T-helper 2 cell (primary cell): ENCODE data around the gene PCSK6.

Experiments used
- DNase-seq, 5 experiments: peaks; one replicate each; pipeline versions ENCODE4 v3.0.0 to v3.0.0-alpha.2; 2012 to 2022

PCSK6 gene

GRCh38 chr15:101522621-101523559, 33.4 kb upstream of the PCSK6 start:
- no peak for DNase-seq

DNA sequence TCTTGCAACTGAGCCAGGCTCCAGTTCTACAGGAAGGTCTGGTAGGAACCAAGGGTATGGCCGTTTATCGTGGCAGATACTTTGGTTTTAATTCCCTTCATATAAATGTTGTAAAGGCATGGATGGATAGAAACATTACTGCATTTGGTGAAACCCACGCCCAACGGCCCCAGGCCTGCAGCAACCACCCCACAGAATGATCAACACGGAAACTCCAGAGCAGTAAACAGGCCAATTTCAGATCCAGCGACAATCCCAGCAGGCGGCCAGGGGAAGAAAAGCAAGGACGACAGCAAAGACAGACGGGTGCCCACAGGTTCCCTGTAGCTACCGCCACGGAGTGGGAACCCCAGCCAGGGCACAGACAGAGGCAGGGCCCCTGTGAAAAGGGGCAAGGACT, 32.6 kb upstream of the PCSK6 start:
- DNase-seq = no peak

GRCh38 chr15:101521591-101521990, 32.1 kb upstream of the PCSK6 start:
- peak in 1 of 5 experiments; percentile 19 for DNase-seq

DNA sequence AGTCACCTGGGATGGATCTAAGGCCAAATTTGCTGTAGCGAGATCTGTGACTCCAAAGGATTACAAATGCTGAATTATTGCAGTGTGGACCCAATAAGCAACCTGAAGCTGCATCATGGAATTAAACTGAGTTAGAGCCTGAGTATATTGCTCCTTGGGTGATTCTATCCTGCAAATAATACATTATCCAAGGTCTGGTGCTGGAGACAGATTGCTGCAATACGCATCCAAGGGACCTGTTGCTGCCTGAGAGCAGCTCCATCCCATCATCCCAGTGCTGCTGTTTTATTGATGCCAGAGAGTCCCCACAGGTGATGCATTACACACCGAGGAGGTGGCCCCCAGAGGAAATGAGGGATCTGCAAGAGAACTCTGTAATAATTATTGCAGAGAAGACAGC, 31.6 kb upstream of the PCSK6 start:
- DNase-seq = no peak

DNA sequence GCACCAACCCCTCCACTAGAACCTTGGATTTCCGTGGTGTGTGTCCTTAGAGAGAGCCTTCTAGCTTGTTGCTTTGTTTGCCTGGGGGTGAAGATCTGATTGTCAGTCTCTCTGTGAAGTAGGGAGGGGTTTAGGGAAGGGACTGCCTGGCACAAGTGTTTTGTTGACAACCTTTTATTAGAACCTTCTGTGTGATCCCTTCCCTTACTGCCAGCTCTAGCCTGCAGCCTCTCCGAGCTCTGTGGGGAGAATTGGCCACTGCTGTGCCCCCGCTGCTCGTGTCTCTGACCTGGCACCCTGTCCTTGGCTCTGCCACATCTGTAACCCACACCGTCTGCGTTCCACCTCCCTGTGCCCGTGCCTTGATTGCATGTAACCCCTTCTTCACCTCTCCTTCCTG, 30.9 kb upstream of the PCSK6 start:
- no peak for DNase-seq

DNA sequence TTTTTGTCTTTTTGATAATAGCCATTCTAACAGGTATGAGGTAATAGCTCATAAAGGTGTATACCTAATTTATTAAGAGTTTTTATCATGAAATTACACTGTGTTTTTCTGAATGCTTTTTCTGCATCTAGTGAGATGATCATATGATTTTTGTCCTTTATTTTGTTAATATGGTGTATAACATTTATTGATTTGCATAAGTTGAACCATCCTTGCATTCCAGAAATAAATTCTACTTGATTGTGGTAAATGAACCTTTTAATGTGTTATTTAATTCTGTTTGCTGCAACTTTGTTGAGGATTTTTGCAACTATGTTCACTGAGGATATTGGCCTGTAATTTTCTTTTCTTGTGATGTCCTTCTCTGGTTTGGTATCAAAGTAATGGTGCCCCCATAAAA, 28.0 kb upstream of the PCSK6 start:
- no peak for DNase-seq

- no peak for DNase-seq
These were observed 24.8 kb upstream of the PCSK6 start for GRCh38 chr15:101514318-101514717.

DNA sequence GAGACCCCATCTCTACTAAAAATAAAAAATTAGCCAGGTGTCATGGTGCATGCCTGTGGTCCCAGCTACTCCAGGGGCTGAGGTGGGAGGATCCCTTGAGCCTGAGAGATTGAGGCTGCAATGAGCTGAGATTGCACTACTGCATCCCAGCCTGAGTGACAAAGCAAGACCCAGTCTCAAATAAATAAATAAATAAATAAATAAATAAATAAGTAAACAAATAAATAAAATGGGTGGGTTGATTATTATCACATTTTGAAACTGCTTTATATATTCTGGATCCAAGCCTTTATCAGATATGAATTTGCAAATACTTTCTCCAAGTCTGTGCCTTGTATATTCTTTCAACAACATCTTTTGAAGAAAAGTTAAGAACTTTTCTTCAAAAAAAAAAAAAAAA, 22.2 kb upstream of the PCSK6 start:
- no peak for DNase-seq

DNA sequence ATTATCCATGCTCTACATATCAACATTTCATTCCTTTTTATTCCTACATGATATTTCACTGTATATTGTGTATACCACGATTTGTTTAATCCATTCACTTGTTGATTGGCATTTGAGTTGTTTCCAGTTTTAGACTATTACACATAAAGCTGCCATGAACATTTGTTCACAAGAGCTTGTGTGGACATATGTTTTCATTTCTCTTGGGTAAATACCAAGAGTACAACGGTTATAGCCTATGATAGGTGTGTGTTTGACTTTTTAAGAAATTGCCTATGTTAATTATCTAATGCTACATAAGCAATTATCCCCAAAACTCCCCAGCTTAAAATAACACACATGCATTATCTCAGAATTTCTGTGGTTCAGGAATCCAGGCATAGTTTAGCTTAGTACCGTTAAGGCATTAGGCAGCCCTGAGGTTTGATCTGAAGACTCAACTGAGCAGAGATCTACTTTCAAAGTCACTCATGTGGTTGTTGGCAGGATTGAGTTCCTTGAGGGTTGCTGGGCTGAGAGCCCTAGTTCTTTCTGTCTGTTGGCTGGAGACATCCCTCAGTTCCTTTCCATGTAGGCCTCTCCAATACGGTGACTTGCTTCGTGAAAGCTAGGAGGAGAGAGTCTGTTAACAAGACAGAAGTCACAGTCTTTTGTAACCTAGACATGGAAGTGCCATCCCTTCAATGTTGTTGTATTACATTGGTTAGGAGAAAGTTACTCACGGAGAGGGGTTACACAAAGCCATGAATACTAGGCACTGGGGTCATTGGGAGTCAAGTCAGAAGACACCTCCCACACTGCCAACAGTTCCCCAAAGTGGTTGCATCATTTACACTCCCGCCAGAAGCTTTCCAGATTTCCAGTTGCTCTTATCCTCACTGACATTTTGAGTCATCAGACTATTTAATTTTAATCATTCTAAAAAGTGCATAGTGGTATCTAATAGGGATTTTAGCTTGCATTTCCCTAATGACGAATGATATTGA, 21.0 kb upstream of the PCSK6 start:
- no peak for DNase-seq

- no peak for DNase-seq
These were observed 19.8 kb upstream of the PCSK6 start for GRCh38 chr15:101509279-101509678.

DNA sequence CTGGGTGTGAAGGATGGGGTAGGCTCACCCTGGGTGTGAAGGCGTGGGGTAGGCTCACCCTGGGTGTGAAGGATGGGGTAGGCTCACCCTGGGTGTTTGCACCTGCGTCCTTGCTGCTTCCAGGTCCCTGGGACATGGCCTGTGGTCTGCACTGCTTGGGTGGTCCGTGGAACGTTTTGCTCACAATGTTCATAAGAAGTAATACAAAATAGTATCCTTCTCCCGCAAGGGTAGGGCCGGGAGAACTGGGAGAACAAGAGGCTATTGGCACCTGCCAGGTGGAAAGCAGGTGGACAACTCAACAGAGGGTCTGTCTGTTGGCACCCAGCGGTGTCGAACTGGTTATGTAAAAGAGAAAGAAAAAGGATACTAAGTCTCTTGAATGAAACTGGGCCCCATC, 17.0 kb upstream of the PCSK6 start:
- DNase-seq = no peak

DNA sequence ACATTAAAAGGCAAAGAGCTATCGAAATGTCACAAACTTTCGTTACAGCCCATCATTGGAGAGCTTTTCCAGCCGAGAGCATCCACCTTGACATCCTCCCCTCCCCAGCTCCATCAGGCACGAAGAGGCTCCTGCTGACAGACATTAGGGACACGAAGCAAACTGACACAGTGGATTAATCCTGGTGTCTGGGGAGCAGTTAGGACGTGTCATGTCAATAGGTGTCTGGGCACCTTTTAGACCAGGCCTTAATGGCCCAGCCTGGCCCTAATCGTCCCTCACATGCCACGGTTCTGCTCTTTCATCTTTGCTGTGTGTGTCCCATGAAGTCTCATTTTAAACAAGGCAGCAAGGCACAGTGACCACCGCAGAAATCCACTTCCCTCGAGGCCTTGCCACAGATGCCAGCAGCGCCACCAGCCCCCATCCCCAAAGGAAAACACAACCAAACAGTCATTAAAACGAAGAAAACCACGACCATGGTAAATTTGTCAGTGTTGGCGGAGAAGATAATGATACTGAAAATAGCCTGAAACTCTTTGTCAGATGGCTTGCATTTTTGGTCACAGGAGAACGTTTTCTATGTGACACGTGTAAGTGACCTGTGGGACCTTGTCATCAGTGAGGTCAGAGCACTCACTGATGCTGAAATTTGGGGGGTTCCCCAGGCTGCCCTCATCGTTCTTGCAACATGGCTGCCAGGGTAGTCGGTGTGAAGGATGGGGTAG, 16.3 kb upstream of the PCSK6 start:
- no peak for DNase-seq

DNA sequence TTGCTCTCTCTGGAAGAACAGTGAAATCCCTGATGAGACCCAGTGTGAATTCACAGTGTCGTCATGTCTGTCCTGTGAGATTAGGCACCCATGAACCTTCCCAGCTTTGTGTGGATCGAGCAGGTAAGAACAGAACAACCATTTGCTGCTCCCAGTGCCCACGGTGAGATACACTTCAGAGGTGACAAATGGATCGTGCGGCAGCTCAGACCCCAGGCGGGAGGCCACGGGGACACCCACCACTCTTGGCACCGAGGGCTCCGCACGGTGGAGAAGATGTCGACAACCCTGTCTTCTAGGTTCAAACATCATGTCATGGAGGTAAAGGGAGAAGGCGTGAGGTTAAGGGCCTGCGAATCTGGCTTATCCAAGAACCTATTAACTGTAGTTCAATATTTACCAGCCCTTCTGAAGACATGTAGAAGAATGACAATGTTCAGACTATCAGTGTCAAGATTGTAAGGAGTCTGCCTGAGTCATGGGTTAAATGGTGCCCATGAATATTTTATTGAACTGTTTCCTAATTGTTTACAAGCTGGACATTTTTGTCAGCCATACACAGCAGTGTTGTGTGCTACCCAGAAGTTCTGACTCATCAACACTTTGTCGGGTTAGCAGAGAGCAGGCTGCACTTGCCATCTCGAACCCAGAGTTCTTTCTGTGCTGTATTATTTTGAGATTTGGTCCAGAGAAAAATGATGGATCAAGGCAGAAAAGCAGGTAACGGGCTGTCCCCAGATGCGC, 15.5 kb upstream of the PCSK6 start:
- DNase-seq = no peak

DNA sequence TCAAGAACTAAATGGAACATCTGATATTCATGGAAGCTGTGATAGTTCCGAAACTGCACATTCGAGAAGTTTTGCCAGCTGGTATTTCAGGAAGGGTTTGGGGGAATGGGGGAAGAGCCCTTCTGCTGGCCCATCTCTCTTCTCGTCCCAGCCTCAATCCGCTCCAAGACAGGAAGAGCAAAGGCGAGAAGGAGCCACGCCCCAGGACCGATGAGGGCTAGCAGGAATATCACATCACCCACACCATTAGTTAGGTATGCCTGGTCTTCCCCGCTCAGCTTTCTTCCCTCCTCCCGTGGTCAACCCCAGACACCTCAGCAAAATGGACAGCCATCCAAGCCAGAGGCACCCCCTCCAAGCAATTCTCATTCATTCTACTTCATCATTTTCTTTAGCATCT, 14.9 kb upstream of the PCSK6 start:
- no peak for DNase-seq

- no peak for DNase-seq
These were observed 13.7 kb upstream of the PCSK6 start for GRCh38 chr15:101503296-101503599.

- DNase-seq = no peak
These were observed 13.2 kb upstream of the PCSK6 start for GRCh38 chr15:101502572-101503295.

DNA sequence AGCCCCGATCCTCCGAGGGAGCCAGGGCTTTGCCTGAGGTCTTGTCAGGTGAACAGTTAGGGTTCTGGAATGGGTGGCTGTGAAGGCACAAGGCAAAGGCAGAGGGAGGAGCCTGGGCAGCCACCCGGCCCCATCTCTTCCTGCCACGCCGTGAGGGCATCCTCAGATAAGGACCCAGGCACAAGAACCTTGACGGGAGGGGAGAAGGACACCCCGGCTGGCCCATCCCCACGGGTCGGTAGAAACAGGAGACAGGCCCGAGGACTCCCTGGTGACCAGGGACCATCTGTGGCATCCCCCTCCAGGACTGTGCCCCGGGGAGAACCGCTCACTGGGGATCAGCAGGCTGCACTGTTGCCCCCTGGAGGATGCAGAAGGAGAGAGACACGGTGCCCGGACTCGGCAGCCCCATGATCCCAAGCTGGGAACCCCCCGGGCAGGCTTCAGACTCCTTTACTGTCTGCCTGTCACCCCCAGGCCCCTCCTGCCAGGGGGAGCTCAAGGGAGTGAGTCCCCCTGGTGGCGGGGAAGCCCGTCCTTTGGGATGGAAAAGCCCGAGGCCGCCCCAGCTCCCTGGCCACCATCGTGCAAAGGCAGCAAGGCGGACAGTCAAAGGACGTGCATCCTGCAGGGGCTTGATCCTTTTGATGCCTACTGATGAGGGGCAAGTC, 12.3 kb upstream of the PCSK6 start:
- DNase-seq = peak in 2 of 5 experiments; percentile 19 to 59

DNA sequence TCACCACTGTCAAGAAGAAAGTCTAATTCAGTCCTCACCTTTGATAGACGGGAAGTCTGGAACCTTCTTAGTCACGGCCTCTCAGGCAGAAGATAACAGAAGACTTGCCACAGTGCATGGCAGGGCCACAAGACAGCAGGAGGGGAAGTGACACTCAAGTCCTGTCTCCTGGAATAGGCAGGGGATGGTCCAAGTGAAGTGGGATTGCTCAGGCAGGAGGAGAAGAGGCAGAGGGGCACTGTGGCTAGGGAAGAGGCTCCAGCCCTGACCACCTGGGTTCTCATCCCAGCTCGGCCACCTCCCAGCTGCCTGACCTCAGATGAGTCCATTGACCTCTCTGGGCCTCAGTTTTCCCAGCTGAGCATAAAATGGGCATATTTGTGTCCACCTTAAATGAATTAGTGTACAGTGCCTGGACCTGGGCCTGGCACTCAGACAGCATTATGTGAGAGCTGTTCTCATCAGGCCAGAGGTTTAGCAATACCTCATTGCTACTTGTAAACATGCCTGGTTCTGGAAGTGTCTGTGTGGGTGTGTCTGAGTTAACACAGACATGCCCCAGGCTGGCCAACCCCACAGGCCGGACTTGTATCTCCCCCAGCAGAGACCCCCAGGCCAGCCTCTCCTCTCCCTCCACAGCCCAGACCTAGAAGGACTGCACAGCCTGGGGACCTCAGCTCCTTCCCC, 11.5 kb upstream of the PCSK6 start:
- DNase-seq = peak in 1 of 5 experiments; percentile 80

GRCh38 chr15:101499863-101500713, 10.6 kb upstream of the PCSK6 start:
- DNase-seq = peak in 1 of 5 experiments; percentile 95
